Measurements from ENCODE around the gene SIRPB2. TPM values are rescaled to one million over a fixed set of nuclear protein-coding genes. Genes with fewer than 3 reads are reported as not detected.
A peak's percentile ranks its signal among the peaks of the same experiment; 100 is the strongest.

SIRPB2 gene
- total and polyA plus RNA-seq, 2 donors (not counting 1 experiment from before 2014, with no cell fraction given): not detected

DNA sequence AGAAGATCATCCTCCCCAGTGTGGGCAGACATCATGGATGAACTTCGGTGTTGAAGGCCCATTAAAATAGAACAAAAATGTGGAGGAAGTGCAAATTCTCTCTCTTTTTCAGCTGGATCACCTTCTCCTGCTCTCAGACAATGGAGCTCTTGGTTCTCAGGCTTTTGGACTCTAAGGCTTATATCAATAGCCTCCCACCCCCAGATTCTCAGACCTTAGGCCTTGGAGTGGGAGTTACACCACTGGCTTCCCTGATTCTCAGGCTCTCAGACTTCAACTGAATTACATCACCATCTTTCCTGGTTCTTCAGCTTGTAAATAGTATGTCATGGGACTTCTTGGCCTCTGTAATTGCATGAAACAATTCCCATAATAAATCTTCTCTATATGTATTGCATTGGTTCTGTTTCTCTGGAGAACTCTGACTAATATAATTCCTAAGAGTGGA is 61.2 kb downstream of the SIRPB2 start:
- H3K36me3 ChIP-seq (ENCODE audit: control insufficient read depth, insufficient read depth, low read length): no peaks in the 10 kb centered on the region
- H4K20me1 ChIP-seq (ENCODE audit: control insufficient read depth, extremely low read depth, insufficient read depth, low read length): no peaks in the 10 kb centered on the region
- H3K27ac ChIP-seq (ENCODE audit: insufficient read depth, low read length): no peak overlapping the region
- H3K4me2 ChIP-seq (ENCODE audit: extremely low read depth, insufficient read depth, low read length): no peak overlapping the region
- DNase-seq (ENCODE audit: low read depth in 2 of 2): peak; percentile 18 to 97
- H2AFZ ChIP-seq (ENCODE audit: low read length): no peak overlapping the region
- TF ChIP-seq CTCF (conservative IDR thresholded peaks at IDR 0.05 in 1 of 2, IDR thresholded peaks at IDR 0.05 in 1 of 2; ENCODE audit: low read depth in 1 of 2, low read length in 2 of 2): no peak
- no peak for TF ChIP-seq EZH2 (IDR thresholded peaks at IDR 0.05; ENCODE audit: low read length, missing control alignments)
- H3K27me3 ChIP-seq (ENCODE audit: control insufficient read depth, insufficient read depth, low read length): no peaks in the 10 kb centered on the region
- H3K9ac ChIP-seq (ENCODE audit: insufficient read depth, low read length): no peak overlapping the region
- H3K4me3 ChIP-seq (replicated peaks in 1 of 4; ENCODE audit: control extremely low read depth in 1 of 4, insufficient read depth in 1 of 4, low read depth in 3 of 4, low read length in 4 of 4): no peak overlapping the region
- no peaks in the 10 kb centered on the region for H3K9me3 ChIP-seq (ENCODE audit: control insufficient read depth, insufficient read depth, low read depth, low read length)
- peaks cover 5% of the 10 kb centered on the region for H3K4me1 ChIP-seq (ENCODE audit: control insufficient read depth, extremely low read depth, insufficient read depth, low read length)
- H3K79me2 ChIP-seq (ENCODE audit: control insufficient read depth, insufficient read depth, low read length): no peaks in the 10 kb centered on the region

DNA sequence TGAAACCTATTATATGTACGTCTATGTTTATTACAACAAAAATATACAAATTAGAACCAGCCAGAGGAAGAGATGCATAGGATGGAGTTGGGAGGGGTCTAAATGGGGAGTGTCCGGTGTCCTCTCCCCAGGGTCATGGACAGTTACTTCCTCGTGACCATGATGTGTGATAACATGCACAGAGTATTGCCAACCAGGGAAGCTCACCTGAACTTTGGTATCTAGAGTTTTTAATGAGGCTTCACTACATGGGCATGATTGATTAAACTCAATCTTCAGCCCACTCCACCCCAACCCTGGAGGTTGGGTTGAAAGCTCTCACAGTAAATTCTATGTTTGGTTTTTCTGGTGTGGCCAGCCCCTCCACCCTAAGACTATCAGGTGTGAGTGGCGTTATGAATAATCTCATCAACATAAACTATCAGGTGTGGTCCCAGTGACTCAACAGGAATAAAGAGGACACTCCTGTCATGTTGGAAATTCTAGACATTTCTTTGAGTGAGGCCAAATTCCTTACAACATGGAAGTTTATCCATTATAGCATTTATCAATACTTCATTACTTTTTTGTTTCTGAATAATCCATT is 62.0 kb downstream of the SIRPB2 start:
- H3K79me2 ChIP-seq (ENCODE audit: control insufficient read depth, insufficient read depth, low read length): no peaks in the 10 kb centered on the region
- TF ChIP-seq CTCF (conservative IDR thresholded peaks at IDR 0.05 in 1 of 2, IDR thresholded peaks at IDR 0.05 in 1 of 2; ENCODE audit: low read depth in 1 of 2, low read length in 2 of 2) (no peak), EZH2 (IDR thresholded peaks at IDR 0.05; ENCODE audit: low read length, missing control alignments) (no peak)
- no peak overlapping the region for H3K4me2 ChIP-seq (ENCODE audit: extremely low read depth, insufficient read depth, low read length)
- DNase-seq (ENCODE audit: low read depth in 2 of 2): no peak
- H3K9ac ChIP-seq (ENCODE audit: insufficient read depth, low read length): no peak overlapping the region
- no peak overlapping the region for H3K27ac ChIP-seq (ENCODE audit: insufficient read depth, low read length)
- no peaks in the 10 kb centered on the region for H3K27me3 ChIP-seq (ENCODE audit: control insufficient read depth, insufficient read depth, low read length)
- H2AFZ ChIP-seq (ENCODE audit: low read length): no peak overlapping the region
- H3K4me1 ChIP-seq (ENCODE audit: control insufficient read depth, extremely low read depth, insufficient read depth, low read length): peaks cover 2% of the 10 kb centered on the region
- no peaks in the 10 kb centered on the region for H3K36me3 ChIP-seq (ENCODE audit: control insufficient read depth, insufficient read depth, low read length)
- no peaks in the 10 kb centered on the region for H4K20me1 ChIP-seq (ENCODE audit: control insufficient read depth, extremely low read depth, insufficient read depth, low read length)
- H3K4me3 ChIP-seq (replicated peaks in 1 of 4; ENCODE audit: control extremely low read depth in 1 of 4, insufficient read depth in 1 of 4, low read depth in 3 of 4, low read length in 4 of 4): no peak overlapping the region
- H3K9me3 ChIP-seq (ENCODE audit: control insufficient read depth, insufficient read depth, low read depth, low read length): no peaks in the 10 kb centered on the region

DNA sequence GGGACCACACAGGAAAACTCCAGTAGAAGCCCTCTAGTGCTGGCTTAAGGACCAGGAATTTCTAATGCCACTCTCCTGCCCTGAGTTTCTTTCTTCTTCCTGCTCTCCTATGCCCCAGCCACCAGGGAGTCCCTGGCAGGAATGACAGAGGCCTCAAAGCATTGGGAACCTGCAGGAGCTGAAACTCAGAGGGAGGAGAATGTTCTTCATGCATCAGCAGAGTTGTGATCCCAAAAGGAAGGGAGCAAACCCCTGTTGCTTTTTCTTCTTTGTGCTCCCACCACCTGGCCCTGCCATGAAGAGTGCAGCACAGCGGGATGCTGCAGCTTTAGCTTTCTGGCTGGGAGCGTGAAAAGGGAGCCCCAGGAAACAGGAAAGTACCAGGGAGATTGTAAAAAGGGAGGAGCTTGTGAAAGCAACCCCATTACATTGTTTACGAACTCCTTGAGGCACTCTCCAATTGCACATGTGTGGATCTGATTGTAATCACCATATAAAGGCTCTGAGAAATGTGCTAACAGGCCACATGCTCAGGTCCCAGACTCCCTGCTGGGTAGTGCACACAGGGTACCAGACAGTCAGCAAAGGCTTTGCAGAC is 63.7 kb downstream of the SIRPB2 start:
- H3K9ac ChIP-seq (ENCODE audit: insufficient read depth, low read length): no peak overlapping the region
- H3K4me2 ChIP-seq (ENCODE audit: extremely low read depth, insufficient read depth, low read length): no peak overlapping the region
- H3K27me3 ChIP-seq (ENCODE audit: control insufficient read depth, insufficient read depth, low read length): no peaks in the 10 kb centered on the region
- DNase-seq (ENCODE audit: low read depth in 2 of 2): peak in 1 of 2 donors; percentile 58
- no peaks in the 10 kb centered on the region for H3K36me3 ChIP-seq (ENCODE audit: control insufficient read depth, insufficient read depth, low read length)
- H3K4me1 ChIP-seq (ENCODE audit: control insufficient read depth, extremely low read depth, insufficient read depth, low read length): peaks cover 2% of the 10 kb centered on the region
- no peak overlapping the region for H3K4me3 ChIP-seq (replicated peaks in 1 of 4; ENCODE audit: control extremely low read depth in 1 of 4, insufficient read depth in 1 of 4, low read depth in 3 of 4, low read length in 4 of 4)
- H2AFZ ChIP-seq (ENCODE audit: low read length): no peak overlapping the region
- H4K20me1 ChIP-seq (ENCODE audit: control insufficient read depth, extremely low read depth, insufficient read depth, low read length): no peaks in the 10 kb centered on the region
- H3K9me3 ChIP-seq (ENCODE audit: control insufficient read depth, insufficient read depth, low read depth, low read length): no peaks in the 10 kb centered on the region
- no peak for TF ChIP-seq EZH2 (IDR thresholded peaks at IDR 0.05; ENCODE audit: low read length, missing control alignments)
- TF ChIP-seq CTCF (conservative IDR thresholded peaks at IDR 0.05 in 1 of 2, IDR thresholded peaks at IDR 0.05 in 1 of 2; ENCODE audit: low read depth in 1 of 2, low read length in 2 of 2): peak in 1 of 2 donors; percentile 6
- H3K79me2 ChIP-seq (ENCODE audit: control insufficient read depth, insufficient read depth, low read length): no peaks in the 10 kb centered on the region
- H3K27ac ChIP-seq (ENCODE audit: insufficient read depth, low read length): no peak overlapping the region

Measured in fibroblast of lung (primary cell).